ENCODE results near the gene ASPG. TPM values are rescaled to one million over a fixed set of nuclear protein-coding genes. Genes with fewer than 3 reads are reported as not detected.

Gene ASPG
- total RNA-seq, 1 donor from 2014 or later = 1.2 TPM

DNA sequence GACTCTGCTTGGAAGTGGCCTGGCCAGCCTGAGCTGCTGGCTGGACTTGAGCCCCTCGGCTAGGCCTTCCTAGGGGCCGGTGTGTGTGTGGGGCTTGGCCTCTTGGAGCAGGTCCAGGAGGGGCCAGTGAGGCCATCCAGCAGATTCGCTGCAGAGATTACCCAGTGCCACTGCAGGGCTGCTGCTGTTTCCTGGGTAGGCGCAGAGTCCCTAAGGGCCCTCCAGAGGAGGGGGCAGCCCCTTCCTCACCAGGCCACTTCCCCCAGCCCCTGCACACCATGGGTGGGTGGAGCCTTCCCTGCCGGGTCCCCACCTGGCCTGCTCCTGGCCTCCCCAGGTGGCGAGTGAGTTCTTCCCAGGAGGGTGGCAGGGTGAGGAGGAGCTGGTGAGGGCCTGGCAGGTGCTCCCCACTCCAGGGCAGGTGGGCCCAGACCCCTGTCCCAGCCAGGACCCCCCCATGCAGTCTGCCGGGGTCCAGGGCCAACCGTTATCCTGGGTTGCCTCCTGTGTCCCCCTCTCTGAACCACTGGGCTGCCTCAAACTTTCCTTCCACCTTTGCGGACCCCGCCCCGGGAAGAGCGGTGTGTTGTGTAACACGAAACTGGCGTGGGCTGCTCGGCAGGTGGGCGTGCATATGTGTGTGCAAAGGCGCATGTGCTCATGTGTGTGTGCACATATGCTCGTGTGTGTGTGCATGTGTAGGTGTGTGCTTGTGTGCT, 25.1 kb downstream of the ASPG start:
- Histone ChIP-seq H3K4me1 (peaks cover 18% of the 10 kb centered on the region), H3F3A (ENCODE audit: low read depth) (no peaks in the 10 kb centered on the region), H2AFZ (replicated peaks) (no peak overlapping the region), H3K4me3 (no peak overlapping the region), H3K9me3 (ENCODE audit: low read depth) (no peaks in the 10 kb centered on the region), H3K36me3 (no peaks in the 10 kb centered on the region), H3K4me2 (no peak overlapping the region), H3K27ac (no peak overlapping the region), H4K20me1 (ENCODE audit: low read depth) (no peaks in the 10 kb centered on the region), H3K9ac (no peak overlapping the region), H3K79me2 (ENCODE audit: low read depth) (no peaks in the 10 kb centered on the region), H3K27me3 (peaks cover 16% of the 10 kb centered on the region)
- no peak for DNase-seq (ENCODE audit: low spot score)
- TF ChIP-seq, protein P1, sequence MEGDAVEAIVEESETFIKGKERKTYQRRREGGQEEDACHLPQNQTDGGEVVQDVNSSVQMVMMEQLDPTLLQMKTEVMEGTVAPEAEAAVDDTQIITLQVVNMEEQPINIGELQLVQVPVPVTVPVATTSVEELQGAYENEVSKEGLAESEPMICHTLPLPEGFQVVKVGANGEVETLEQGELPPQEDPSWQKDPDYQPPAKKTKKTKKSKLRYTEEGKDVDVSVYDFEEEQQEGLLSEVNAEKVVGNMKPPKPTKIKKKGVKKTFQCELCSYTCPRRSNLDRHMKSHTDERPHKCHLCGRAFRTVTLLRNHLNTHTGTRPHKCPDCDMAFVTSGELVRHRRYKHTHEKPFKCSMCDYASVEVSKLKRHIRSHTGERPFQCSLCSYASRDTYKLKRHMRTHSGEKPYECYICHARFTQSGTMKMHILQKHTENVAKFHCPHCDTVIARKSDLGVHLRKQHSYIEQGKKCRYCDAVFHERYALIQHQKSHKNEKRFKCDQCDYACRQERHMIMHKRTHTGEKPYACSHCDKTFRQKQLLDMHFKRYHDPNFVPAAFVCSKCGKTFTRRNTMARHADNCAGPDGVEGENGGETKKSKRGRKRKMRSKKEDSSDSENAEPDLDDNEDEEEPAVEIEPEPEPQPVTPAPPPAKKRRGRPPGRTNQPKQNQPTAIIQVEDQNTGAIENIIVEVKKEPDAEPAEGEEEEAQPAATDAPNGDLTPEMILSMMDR (IDR thresholded peaks at IDR 0.05) = no peak
- TF ChIP-seq EZH2phosphoT487 (IDR thresholded peaks at IDR 0.05) (no peak), EZH2 (IDR thresholded peaks at IDR 0.05) (no peak)
- H3K27ac Mint-ChIP-seq = no peak overlapping the region
- H3K9me3 Mint-ChIP-seq = no peaks in the 10 kb centered on the region
- H3K4me3 Mint-ChIP-seq = no peak overlapping the region
- peaks cover 17% of the 10 kb centered on the region for H3K4me1 Mint-ChIP-seq
- H3K27me3 Mint-ChIP-seq (ENCODE audit: insufficient read depth, low read depth) = peaks cover 16% of the 10 kb centered on the region
- H3K36me3 Mint-ChIP-seq = no peaks in the 10 kb centered on the region

DNA sequence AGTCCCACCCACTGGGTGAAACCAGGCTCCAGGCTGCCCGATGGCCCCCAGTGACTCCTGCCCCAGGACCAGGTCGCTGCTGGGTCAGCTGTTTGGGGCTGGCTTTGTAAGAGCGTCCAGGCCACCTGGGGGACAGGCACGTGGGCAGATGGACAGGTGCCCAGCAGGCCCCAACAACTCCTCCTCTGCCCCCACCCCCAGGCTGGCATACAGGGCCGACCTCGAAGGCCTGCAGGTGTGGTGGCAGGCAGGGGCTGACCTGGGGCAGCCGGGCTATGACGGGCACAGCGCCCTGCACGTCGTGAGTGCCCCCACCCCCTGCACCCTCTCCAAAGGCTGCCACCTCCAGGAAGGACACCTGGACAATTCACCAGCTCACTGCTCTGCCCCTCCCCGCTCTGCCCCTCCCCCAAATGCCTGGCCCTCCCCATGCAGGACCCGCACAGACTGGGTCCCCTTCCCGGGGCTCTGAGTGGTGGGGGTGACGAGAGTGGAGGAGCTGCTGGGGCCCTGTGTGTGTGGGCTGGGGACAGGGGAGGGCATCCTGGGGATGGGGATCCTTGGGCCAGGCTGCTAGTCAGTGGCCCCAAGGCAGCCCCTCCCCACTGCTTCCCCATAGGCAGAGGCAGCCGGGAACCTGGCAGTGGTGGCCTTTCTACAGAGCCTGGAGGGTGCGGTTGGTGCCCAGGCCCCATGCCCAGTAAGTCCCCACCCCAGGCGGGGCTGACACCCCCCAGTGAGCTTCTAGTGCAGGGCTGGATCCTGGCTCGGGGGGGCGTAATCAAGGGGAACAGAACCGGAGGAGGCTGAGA, 26.0 kb downstream of the ASPG start:
- Mint-ChIP-seq H3K9me3 (no peaks in the 10 kb centered on the region), H3K27ac (no peak overlapping the region)

DNA sequence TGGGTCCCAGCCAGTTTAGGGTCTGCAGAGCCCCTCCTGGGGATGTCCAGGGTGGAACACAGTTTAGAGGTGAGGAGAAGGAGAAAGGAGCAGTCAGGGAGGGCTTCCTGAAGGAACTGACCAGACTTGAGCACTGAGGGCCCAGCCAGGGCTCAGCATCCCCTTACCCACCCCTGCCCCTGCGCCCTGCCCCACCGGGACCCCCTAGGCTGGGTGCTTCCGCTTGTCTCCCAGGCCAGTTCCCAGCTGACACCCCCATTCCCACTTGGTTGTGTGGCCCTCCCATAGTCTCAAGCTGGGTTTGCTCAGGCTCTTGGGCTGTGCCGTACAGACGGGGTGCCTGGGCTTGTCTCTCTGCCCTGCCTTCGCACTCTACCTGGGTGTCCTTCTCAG, 26.6 kb downstream of the ASPG start:
- no peaks in the 10 kb centered on the region for H3K79me2 ChIP-seq (ENCODE audit: low read depth)
- H3K4me2 ChIP-seq = no peak overlapping the region
- H2AFZ ChIP-seq (replicated peaks) = no peak overlapping the region
- no peaks in the 10 kb centered on the region for H3K9me3 ChIP-seq (ENCODE audit: low read depth)
- Mint-ChIP-seq H3K9me3 (no peaks in the 10 kb centered on the region), H3K4me3 (peak overlapping the region; percentile 35), H3K36me3 (no peaks in the 10 kb centered on the region), H3K4me1 (peaks cover 17% of the 10 kb centered on the region), H3K27ac (no peak overlapping the region), H3K27me3 (ENCODE audit: insufficient read depth, low read depth) (peaks cover 21% of the 10 kb centered on the region)
- TF ChIP-seq, protein P1 (IDR thresholded peaks at IDR 0.05) = no peak
- TF ChIP-seq EZH2phosphoT487 (IDR thresholded peaks at IDR 0.05) (no peak), EZH2 (IDR thresholded peaks at IDR 0.05) (no peak)
- no peak overlapping the region for H3K27ac ChIP-seq
- no peak for DNase-seq (ENCODE audit: low spot score)
- H3K4me3 ChIP-seq = no peak overlapping the region
- no peaks in the 10 kb centered on the region for H3F3A ChIP-seq (ENCODE audit: low read depth)
- H3K27me3 ChIP-seq = peaks cover 31% of the 10 kb centered on the region
- peaks cover 18% of the 10 kb centered on the region for H3K4me1 ChIP-seq
- no peaks in the 10 kb centered on the region for H3K36me3 ChIP-seq
- peaks cover 7% of the 10 kb centered on the region for H4K20me1 ChIP-seq (ENCODE audit: low read depth)
- H3K9ac ChIP-seq = no peak overlapping the region

More for the DNA sequence above, 26.0 kb downstream of the ASPG start:
- Histone ChIP-seq H4K20me1 (ENCODE audit: low read depth) (peaks cover 6% of the 10 kb centered on the region), H3K4me1 (peaks cover 18% of the 10 kb centered on the region), H2AFZ (replicated peaks) (no peak overlapping the region), H3K79me2 (ENCODE audit: low read depth) (no peaks in the 10 kb centered on the region), H3K9ac (no peak overlapping the region), H3K36me3 (no peaks in the 10 kb centered on the region), H3K4me3 (no peak overlapping the region), H3K4me2 (no peak overlapping the region), H3K27me3 (peaks cover 25% of the 10 kb centered on the region), H3K27ac (no peak overlapping the region), H3F3A (ENCODE audit: low read depth) (no peaks in the 10 kb centered on the region), H3K9me3 (ENCODE audit: low read depth) (no peaks in the 10 kb centered on the region)
- no peak for DNase-seq (ENCODE audit: low spot score)
- Mint-ChIP-seq H3K36me3 (no peaks in the 10 kb centered on the region), H3K4me3 (no peak overlapping the region), H3K4me1 (peaks cover 17% of the 10 kb centered on the region), H3K27me3 (ENCODE audit: insufficient read depth, low read depth) (peaks cover 21% of the 10 kb centered on the region)
- TF ChIP-seq, protein P1 (IDR thresholded peaks at IDR 0.05) = no peak
- TF ChIP-seq EZH2 (IDR thresholded peaks at IDR 0.05) (no peak), EZH2phosphoT487 (IDR thresholded peaks at IDR 0.05) (no peak)

All from neural progenitor cell (in vitro differentiated cells).